H1 (cell line): ENCODE data around the gene GNG7. TPM values are rescaled to one million over a fixed set of nuclear protein-coding genes. Genes with fewer than 3 reads are reported as not detected.

Experiments used
- RAD21 ChIP-seq, 2 experiments: IDR thresholded peaks in 1 of 2; conservative IDR thresholded peaks in 1 of 2; 2 replicates each; pipeline ENCODE4 v1.6.1; 2011; ENCODE audit warnings: low read depth in 2 of 2, low read length in 2 of 2, improper control_type of control experiment in 1 of 2, inconsistent platforms in 1 of 2, mild to moderate bottlenecking in 1 of 2, moderate library complexity in 1 of 2
- TAF1 ChIP-seq: IDR thresholded peaks from 2 replicates; pipeline ENCODE4 v1.6.1; 2011; ENCODE audit warnings: mild to moderate bottlenecking, low read depth, low read length
- polyA plus RNA-seq, 7 experiments: library from polyadenylated mRNA; depleted of rRNA in 3 of 7; stranded (reverse) in 5 of 7; unstranded in 2 of 7; fragments of >200 nt in 5 of 7; fragments of 200-250 nt in 2 of 7; gene quantifications; 1 replicate in 5 of 7; 2 replicates in 1 of 7; 4 replicates in 1 of 7; pipeline versions ENCODE4 v1.2.1 to v1.2.3, GENCODE V29; 2011 to 2013; ENCODE audit warnings: missing spikeins in 2 of 7, mixed read lengths in 2 of 7
- total RNA-seq: library from RNA; stranded (reverse); fragmentation: NEBNext Ultra II Directional; extraction: Animal tissue kit (Norgen Biotek cat#: 25700); gene quantifications from 2 replicates; pipeline ENCODE4 v1.2.1, GENCODE V29; 2021
- TF ChIP-seq, protein P1 (sequence below): IDR thresholded peaks from 2 replicates; pipeline ENCODE4 v1.6.1; 2012; ENCODE audit warnings: inconsistent platforms

GNG7 gene
- total and polyA plus RNA-seq, 2 of the 8 experiments (the other 6 are each of a cell fraction or from before 2014, with no cell fraction given): 2.8 to 7.8 TPM

GRCh38 chr19:2600914-2601870 is 101.3 kb downstream of the GNG7 start (continued):
- TF ChIP-seq, protein P1, sequence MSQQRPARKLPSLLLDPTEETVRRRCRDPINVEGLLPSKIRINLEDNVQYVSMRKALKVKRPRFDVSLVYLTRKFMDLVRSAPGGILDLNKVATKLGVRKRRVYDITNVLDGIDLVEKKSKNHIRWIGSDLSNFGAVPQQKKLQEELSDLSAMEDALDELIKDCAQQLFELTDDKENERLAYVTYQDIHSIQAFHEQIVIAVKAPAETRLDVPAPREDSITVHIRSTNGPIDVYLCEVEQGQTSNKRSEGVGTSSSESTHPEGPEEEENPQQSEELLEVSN: no peak
- TF ChIP-seq TAF1 (no peak), RAD21 (IDR thresholded peaks at IDR 0.05 in 1 of 2, conservative IDR thresholded peaks at IDR 0.05 in 1 of 2; ENCODE audit: low read depth in 2 of 2, low read length in 2 of 2) (no peak)
- TF ChIP-seq, all 59 proteins: peak for 0
